ENCODE data around the gene ADARB2.
"Not testable (repeated sequence)": the region's sequence is repeated elsewhere in the genome, so short reads cannot be mapped to it uniquely, and the experiment has no call there.

Gene ADARB2

DNA sequence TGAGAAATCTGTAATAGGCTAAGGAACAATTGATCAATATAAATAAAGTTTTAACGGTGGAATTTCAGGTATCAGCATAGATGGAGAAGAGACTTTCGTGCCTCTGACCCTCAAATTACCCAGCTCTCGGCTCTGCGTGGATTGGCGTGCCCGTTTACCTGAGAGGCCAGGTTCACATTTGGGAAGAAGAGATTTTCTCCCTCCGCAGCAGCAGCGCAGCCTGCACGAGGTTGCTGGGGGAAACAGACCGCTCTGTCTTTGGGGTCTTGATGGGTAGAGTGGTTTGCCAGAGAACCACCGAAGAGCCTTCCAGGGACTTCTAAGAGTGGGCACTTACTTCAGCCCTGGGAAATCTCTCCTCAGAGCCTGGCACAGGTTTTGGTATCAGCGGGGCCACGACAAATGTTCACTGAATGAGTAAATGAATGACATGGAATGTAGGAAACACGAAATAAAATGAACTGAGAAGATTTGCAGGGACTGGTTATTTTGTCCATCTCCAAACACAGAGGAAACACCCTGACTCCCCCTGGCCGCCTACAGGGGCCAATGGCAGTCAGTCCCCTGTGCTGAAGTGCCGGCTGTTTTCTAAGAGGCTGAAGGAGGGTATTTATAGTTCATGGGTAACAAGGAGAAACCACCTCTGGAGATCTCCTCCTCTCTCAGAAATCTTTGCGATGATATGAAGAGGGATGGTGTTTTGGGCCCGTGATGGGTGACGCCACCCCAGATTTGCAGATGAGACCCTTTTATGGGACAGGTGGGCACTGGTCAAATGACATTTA, 338.5 kb downstream of the ADARB2 start:
- DNase-seq (ENCODE audit: low read depth, low spot score), result no peak

DNA sequence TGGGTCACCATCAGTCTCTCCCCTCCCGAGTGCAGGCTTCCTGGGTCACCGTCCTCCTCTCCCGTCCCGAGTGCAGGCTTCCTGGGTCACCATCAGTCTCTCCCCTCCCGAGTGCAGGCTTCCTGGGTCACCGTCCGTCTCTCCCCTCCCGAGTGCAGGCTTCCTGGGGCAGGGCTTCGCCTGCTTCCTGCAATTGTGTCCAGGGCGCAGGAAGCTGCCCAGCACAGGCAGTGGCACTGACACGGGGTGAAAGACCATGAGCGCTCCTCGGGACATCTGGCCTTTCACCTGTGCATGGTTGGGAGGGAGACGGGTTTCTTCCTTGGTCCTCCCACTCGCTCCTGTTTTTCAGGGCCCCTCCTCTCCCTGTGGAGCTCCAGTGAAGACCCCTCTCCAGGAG, 339.2 kb downstream of the ADARB2 start:
- not testable (repeated sequence) for DNase-seq (ENCODE audit: low read depth, low spot score)

DNA sequence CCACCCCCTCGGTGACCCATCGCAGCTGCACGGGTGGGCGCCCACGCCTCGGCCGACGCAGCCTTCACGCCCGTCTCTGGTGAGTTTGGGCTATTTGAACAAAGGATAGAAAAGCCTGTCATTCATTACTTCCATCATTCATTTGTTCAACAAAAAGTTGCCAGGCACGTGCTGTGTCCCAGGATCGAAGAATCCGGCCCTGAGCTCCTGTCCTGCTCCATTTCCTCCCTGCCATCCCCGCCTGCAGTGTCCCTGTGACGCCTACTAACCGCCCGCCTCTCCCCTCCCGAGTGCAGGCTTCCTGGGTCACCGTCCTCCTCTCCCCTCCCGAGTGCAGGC, 341.1 kb downstream of the ADARB2 start:
- DNase-seq (ENCODE audit: low read depth, low spot score), result no peak

DNA sequence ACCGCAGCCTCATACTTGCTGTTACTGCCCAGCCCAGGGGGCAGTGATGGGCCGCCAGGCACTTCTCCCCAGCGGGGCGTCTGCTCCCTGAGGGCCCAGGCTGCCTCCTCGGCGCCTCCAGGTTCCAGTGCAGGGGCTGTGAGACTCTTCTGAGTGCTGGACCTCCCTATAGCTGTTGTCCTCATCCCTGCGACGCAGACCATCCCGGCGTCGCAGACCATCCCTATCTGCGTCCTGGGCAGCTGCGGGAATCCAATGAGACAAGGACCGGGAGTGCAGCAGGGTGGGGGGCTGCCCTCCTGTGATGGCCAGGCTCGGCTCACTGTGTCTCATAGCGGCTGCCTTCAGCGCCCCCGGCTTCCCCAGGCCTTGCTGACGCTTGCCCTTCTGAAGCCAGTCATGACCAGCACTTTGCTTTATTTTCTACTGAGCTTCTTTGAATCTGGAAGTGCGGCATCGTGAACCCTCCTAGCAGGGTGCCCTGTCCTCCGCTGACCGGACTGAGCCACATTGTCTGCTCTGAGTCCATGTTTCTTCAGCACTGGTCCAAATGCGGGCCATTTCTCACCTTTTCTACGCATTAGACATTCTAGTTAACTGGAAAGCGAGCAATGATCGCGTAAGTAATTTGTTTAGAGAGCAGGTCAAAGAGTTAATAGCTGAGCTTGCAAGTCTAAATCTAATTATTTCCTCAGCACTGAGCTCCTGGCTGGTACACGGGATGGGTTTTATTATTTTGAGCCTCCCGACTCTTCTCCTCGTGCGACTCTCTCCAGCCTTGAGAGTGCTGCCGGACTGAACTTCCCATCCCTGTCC, 341.6 kb downstream of the ADARB2 start:
- no peak for DNase-seq (ENCODE audit: low read depth, low spot score)

DNA sequence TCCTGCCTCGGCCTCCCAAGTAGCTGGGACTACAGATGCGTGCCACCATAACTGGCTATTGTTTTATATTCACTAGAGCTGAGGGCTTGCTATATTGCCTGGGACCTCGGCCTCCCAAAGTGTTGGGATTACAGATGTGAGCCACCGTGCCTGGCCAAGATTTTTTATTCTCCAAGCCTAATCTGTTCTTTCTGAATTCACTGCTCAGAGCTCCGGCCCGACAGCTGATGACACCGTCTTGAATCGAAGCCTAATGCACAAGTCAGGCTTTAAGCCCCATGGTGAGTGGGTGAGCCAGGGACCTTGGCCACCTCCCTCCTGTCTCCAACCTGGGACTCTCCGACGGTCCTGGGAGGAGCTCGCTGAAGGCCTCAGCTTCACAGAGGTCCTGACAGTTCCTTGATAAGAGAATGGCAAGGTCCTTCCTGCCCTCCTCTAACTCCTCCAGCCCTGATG, 342.3 kb downstream of the ADARB2 start:
- no peak for DNase-seq (ENCODE audit: low read depth, low spot score)

DNA sequence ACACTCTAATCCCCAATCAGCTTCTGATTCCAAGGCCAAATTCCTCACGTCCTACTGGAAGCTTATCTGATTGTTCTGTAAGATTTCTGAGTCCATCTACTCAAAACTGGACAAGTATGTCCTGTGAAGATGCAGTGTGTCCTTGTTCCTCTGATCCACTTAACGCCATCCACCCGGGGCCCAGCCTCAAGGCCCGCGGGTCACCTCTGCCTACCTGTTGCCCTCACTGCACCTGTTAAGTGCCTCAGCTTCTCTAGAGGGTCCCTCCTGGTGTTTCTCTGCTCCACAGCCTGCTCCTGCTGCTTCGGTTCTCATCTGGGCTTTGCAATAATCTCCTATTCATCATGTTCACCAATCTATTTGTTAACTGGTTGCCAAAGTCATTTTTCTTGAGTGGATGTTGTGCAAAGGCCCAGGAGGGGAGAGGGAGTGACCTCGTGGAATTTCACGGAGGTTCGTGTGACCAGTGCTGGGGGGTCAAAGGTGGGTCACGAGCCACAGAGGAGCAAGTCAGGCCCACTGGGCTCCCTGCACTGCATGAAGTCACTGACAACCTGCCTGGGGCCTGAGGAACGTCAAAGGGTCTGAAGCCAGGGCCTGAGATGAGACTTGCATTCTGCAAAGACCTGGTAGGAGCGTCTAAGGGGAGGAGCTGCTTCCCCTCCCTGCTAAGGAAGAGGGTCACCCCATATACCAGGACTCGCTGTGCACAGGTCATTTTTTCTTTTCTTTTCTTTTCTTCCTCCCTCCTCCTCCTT, 343.0 kb downstream of the ADARB2 start:
- no peak for DNase-seq (ENCODE audit: low read depth, low spot score)

DNA sequence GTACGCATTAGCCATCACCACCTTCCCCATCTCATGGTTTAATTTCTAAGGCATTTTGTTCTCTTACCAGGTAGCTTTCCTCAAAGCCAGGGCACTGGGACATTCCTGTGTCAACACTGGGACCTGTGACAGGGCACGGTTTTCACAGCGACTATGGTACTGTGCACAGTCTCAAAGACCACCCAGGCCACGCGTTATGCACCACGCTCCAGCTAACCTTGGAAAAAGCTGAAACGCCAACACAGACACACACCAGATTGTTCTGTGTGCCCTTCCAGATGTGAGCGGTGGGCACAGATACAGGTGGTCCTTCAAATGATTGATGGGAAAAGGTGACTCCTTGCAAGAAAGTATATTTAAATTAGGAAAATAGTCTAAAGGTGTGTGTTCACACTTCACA, 343.8 kb downstream of the ADARB2 start:
- DNase-seq (ENCODE audit: low read depth, low spot score), result no peak

DNA sequence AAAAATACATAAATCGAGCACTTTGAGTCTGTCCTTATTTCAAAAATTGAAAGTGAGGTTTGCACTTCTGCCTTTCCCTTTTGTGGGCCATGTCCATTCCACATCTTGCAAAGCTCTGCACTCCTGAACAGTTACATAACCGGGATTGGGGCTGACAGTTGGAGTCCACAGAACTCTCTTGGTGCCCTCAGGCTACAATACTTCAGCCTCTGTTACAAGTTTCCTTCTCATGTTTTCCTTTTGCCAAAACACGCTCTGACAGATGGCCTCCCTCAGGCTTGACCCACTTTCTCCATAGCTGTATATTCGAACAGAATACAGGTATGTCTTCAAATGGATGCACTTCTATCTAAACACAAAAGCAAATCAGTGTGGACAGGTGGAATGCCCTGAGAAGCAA, 345.2 kb downstream of the ADARB2 start:
- no peak for DNase-seq (ENCODE audit: low read depth, low spot score)

DNA sequence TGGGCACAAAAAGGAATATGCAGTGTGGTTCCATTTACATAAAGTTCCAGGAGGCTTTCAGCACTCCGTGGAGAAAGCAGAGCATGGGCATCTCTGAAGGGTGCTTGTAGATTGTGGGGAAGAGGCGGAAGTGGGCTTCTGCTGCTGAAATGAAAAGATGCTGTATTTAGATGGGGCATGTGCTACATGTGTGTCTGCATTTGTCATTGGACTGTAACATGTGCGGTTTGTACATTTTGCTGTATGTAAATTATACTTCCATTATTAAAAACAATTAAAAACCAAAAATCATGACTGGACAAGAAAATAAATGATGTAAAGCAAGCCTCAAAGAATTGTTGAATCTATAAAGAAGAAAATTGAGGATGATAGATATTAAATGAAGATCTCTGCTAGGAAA, 347.1 kb downstream of the ADARB2 start:
- no peak for DNase-seq (ENCODE audit: low read depth, low spot score)

DNA sequence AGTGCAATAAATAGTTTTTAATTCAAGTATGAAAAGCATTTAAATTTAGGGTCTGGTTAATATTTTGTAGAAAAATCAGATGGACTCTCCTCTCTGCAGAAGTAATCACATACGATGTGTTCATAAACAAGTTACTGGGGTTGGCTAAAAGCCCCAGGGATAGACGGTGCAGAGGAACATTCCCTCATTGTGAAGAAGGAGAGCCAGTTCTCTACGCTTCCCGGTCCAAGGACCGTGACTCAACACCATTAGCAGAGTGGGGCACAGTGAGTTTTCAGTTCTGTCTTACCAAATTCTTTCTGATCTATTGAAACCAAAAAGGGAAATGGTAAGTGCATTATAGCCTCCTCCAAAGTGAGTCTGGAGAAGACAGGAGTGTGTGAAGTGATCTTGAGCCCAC, 353.3 kb downstream of the ADARB2 start:
- no peak for DNase-seq (ENCODE audit: low read depth, low spot score)

DNA sequence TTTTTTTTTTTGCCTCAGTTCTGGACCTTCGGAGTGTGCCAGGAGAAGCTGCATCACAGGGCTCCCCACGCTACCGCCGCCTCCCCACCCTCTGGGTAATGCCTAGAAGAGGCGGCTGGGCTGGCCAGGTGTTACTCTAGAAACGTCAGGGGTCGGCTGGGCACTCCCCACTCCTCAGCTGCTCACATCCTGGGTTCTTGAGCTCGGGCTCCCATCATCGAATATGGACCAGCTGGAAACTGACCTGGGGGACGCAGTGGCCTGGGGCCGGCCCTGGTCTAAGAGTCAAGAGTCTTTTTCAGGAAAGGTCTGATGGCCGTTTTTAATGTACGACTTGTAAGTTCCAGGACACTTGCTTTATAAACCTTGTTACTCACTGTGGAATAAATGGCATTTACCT, 354.6 kb downstream of the ADARB2 start:
- no peak for DNase-seq (ENCODE audit: low read depth, low spot score)

DNA sequence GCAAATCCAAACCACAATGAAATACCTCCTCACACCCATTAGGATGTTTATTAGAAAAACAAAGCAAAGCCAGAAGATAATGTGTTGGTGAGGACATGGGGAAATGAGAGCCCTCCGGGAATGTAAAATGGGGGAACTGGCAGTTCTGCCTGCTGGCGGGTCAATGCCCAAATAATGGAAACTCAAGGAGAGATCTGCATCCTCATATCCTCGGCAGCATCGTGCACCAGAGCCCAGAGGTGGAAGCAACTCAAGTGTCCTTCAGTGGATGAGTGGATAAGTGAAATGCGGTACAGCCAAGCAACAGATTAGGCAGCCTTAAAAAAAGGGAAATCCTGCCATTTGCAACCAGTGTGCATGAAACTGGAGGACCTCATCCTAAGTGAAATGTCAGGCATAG, 356.0 kb downstream of the ADARB2 start:
- no peak for DNase-seq (ENCODE audit: low read depth, low spot score)

DNA sequence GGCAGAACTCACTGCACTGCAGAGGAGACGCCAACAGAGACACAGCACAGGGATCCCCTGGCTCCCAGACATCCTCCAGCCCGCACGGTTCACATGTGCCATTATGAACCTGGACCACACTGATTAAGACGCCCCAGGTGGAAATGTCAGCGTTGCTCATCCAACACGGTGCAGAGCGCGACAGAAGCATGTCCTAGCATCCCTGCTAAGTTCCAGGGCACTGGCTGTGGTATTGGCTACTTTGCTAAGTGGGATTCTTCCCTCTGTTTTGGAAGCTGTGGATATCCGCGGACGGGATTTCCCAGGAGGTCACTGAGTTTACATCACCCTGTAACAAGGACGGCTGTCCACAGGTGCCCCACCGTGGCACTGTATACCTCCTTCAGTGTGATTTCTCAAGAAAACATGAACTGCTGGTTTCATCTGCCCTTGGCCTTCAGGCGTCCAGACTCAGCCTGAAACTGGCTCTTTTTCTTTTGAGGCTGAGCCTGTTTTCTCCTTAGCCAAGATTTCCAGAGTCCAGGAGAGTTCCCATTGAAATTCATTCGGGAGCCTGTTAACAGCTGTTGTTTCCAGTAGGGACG, 357.1 kb downstream of the ADARB2 start:
- no peak for DNase-seq (ENCODE audit: low read depth, low spot score)

DNA sequence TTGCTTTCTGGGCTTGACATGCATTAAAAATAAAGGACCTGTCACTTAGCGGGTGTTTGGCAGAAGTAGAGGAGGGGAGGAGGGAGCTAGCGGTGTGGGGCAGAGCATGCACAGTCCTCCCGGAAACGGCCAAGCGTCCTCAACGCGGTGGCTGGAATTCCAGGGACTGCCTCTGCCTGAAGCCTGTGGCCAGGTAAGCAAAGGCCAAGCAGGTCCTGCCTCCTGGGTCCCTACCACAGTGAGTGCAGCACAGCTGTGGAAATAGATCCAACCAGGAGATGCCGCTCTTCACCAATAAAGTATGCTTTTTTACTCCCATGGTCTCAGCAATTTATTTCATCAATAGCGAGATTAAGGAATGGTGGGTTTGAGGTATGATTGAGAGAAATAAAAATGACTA, 357.7 kb downstream of the ADARB2 start:
- no peak for DNase-seq (ENCODE audit: low read depth, low spot score)

DNA sequence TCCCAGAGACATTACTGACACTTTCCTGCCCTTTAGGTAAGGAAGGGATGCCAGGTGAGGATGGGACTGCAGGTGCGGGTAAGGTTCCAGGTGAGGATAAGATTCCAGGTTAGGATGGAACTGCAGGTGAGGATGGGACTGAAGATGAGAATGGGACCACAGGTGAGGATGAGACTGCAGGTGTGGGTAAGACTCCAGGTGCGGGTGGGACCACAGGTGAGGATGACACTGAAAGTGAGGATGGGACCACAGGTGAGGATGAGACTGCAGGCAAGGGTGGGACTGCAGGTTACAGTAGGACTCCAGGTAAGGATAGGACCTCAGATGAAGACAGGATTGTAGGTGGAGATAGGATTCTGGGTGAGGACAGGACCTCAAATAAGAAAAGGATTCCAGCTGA, 358.9 kb downstream of the ADARB2 start:
- no peak for DNase-seq (ENCODE audit: low read depth, low spot score)

DNA sequence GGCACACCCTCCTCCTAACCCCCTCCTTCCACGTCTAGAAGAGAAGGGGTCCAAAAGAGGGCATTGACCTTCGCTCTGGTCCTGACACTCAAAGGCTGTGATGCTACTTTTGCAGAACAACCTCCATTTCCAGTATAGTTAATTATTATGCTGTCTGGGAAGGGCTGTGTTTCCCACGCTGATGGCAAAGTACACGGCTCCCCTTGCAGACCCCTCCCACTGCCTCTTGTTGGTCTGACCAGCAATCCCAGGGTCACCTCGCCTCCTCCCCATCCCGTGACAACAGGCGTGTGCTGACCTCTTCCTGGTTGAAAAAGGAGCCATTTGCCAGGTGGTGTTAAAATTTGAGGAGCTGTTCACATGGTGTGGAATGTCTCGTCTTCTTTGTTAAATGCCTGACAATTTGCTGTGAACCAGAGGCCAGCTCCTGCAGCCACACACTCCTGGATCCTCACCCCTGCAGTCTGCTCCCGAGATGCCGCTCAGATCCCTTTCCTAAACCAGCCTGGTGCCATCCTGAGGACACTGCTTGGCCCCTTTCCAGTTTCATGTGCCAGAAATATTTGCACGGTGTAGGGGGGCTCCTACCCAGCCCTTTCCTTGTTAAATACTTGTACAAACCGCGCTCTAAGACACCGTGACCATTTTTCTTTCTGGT, 359.5 kb downstream of the ADARB2 start:
- DNase-seq (ENCODE audit: low read depth, low spot score), result no peak

DNA sequence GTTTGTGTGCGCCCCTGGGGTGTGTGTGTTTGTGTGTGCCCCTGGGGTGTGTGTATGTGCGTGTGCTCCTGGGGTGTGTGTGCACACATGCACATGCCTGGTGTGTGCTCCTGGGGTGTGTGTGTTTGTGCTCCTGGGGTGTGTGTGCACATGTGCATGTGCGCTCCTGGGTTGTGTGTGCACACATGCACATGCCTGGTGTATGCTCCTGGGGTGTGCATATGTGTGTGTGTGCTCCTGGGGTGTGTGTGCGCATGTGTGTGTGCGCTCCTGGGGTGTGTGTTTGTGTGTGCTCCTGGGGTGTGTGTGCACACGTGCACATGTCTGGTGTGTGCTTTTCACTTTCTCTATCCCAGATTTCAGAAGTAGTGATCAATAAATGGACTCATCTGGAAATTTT, 360.1 kb downstream of the ADARB2 start:
- DNase-seq (ENCODE audit: low read depth, low spot score), result no peak

DNA sequence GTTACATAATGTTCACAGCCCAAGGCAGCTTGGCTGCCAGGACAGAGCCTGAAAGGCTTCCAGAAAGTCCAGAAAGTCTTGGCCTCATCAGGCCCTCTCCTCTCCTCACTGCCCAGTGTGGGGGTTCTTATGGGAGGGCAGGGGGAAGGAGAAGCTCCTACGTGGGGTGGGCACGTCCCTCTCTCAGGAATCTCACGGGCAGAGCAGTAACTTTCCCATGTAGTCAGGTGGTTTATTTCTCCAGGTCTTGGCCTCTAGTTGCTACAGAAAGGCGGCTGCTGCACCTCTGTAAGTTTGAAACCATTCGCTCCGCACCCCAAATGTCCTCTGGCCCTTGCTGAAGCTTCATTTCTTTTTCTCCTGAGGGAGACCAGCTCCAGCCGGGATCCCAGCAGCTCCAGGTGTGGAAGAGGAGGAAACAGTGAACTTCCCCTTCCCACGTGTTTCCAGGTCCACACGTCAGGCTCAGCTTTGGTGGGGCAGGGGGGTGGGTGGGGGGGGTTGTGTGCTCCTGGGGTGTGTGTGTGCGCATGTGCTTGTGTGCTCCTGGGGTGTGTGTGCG, 360.9 kb downstream of the ADARB2 start:
- no peak for DNase-seq (ENCODE audit: low read depth, low spot score)

DNA sequence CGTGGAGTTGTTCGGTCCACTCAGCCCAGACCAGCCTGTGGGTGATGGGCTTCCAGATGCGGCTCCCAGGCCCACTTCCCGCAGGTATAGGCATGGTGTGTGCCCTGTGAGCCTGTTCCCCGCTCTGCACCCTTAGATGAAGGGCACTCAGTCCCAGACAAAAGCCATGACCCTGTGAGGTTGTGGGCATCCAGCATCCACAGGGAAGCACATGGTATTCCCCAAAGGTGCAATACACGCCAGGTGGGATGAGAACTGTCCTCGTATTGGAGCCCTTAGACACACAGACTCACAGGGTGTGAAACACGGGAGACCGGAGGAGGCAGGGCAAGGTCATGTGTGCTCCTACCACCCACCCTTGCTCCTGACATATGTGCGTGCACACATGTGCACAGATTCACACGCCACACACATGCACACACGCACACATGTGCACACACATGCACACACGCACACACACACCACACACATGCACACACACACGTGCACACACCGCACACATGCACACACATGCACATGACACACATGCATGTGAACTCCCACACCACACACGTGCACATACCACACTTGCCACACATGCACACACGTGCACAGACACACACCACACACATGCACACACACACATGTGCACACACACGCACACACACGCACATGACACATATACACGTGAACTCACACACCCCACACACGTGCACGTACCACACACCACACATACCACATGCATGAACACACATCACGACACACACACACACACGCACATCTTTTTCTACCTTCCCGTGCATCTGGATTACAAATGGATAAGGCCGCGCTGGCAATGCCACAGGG, 361.8 kb downstream of the ADARB2 start:
- DNase-seq (ENCODE audit: low read depth, low spot score), result no peak

Measured in smooth muscle cell of the brain vasculature (primary cell).